Endothelial cell of umbilical vein (primary cell): ENCODE data around the gene MICB. TPM values are rescaled to one million over a fixed set of nuclear protein-coding genes. Genes with fewer than 3 reads are reported as not detected.
A peak's percentile ranks its signal among the peaks of the same experiment; 100 is the strongest.

Experiments used
- BruUV-seq: library from RNA; stranded (reverse); fragments of 400-500 nt; replicated peaks from 2 replicates; lab custom pipeline; 2021; lab: Mats Ljungman, UMichigan
- CTCF ChIA-PET: fragments of 300-600, 350-600 bp; sonication (Branson Sonifier 250); formaldehyde crosslinking; loops from one replicate; lab custom pipeline; 2021; ENCODE audit warnings: antibody characterized with exemption, inconsistent platforms; lab: Charles Lee
- POLR2A ChIA-PET: fragments of 300-600, 350-600 bp; sonication (Branson Sonifier 250); formaldehyde crosslinking; loops from one replicate; lab custom pipeline; 2021; ENCODE audit warnings: antibody characterized with exemption, inconsistent platforms; lab: Charles Lee
- DNase-seq: peaks from one replicate; pipeline ENCODE4 v3.0.0-alpha.2; 2011; ENCODE audit warnings: low read depth, low spot score
- FAIRE-seq: peaks from 2 replicates; lab custom pipeline; 2011; peaks lifted over from hg19 to GRCh38; lab: Jason Lieb, UNC
- H2AFZ ChIP-seq: 2 replicates; pipeline ENCODE4 v1.6.0; 2012; ENCODE audit warnings: low read depth, low read length, control low read depth, inconsistent platforms
- H3K27ac ChIP-seq: 2 replicates; pipeline ENCODE4 v1.5.1; 2011; ENCODE audit warnings: low read depth, mild to moderate bottlenecking, control low read depth, low read length, moderate library complexity; ENCODE audit not compliant: insufficient read depth
- H3K27me3 ChIP-seq, 2 experiments: 2 replicates each; pipeline versions ENCODE4 v1.6.0 to v1.6.1; 2011; ENCODE audit warnings: low read length in 2 of 2, mixed read lengths in 1 of 2; ENCODE audit not compliant: control insufficient read depth in 2 of 2, insufficient read depth in 2 of 2
- H3K36me3 ChIP-seq, 2 experiments: 2 replicates in 1 of 2; 3 replicates in 1 of 2; pipeline ENCODE4 v1.5.1; 2011; ENCODE audit warnings: low read length in 2 of 2, mild to moderate bottlenecking in 1 of 2, moderate library complexity in 1 of 2; ENCODE audit not compliant: control insufficient read depth in 2 of 2, insufficient read depth in 2 of 2; ENCODE audit errors: extremely low read depth in 1 of 2
- H3K4me1 ChIP-seq: 3 replicates; pipeline ENCODE4 v1.5.1; 2011; ENCODE audit warnings: mild to moderate bottlenecking, low read length; ENCODE audit not compliant: control insufficient read depth, insufficient read depth; ENCODE audit errors: extremely low read depth
- H3K4me2 ChIP-seq: 2 replicates; pipeline ENCODE4 v1.6.1; 2011; ENCODE audit warnings: low read length, control low read depth, mixed read lengths; ENCODE audit not compliant: insufficient read depth
- H3K4me3 ChIP-seq, 3 experiments: fragments of 200-600 bp in 1 of 3; sonication (generic), shearing (Covaris generic) in 1 of 3; replicated peaks in 1 of 3; 2 replicates each; pipeline ENCODE4 v1.5.1; 2011 to 2016; ENCODE audit warnings: control low read depth in 3 of 3, low read length in 3 of 3, mild to moderate bottlenecking in 2 of 3, inconsistent platforms in 1 of 3, low read depth in 1 of 3, moderate library complexity in 1 of 3; ENCODE audit not compliant: insufficient read depth in 1 of 3
- H3K79me2 ChIP-seq: 2 replicates; pipeline ENCODE4 v1.6.0; 2012; ENCODE audit warnings: low read length, inconsistent platforms; ENCODE audit not compliant: control insufficient read depth, insufficient read depth
- H3K9ac ChIP-seq: replicated peaks from 2 replicates; pipeline ENCODE3; 2011; ENCODE audit warnings: low read length, control low read depth; ENCODE audit not compliant: insufficient read depth; ENCODE audit errors: extremely low read depth
- H3K9me1 ChIP-seq: replicated peaks from 3 replicates; pipeline ENCODE4 v1.6.0; 2011; ENCODE audit warnings: mild to moderate bottlenecking, low read length; ENCODE audit not compliant: control insufficient read depth, insufficient read depth; ENCODE audit errors: extremely low read depth
- H3K9me3 ChIP-seq: replicated peaks from 2 replicates; pipeline ENCODE4 v1.5.1; 2012; ENCODE audit warnings: low read length, inconsistent platforms; ENCODE audit not compliant: control insufficient read depth, insufficient read depth
- H4K20me1 ChIP-seq: replicated peaks from 2 replicates; pipeline ENCODE3; 2011; ENCODE audit warnings: mild to moderate bottlenecking, low read length; ENCODE audit not compliant: control insufficient read depth, insufficient read depth; ENCODE audit errors: extremely low read depth
- EZH2 ChIP-seq: IDR thresholded peaks from 2 replicates; pipeline ENCODE4 v1.6.1; 2012; ENCODE audit warnings: borderline replicate concordance, low read depth, mild to moderate bottlenecking, moderate library complexity, low read length, inconsistent platforms; ENCODE audit not compliant: severe bottlenecking
- FOS ChIP-seq: IDR thresholded peaks from 2 replicates; pipeline ENCODE4 v1.6.1; 2011; ENCODE audit warnings: mild to moderate bottlenecking, low read length, moderate library complexity, borderline replicate concordance; ENCODE audit not compliant: insufficient read depth
- GATA2 ChIP-seq: IDR thresholded peaks from 2 replicates; pipeline ENCODE4 v1.7.0; 2011; ENCODE audit warnings: low read depth, mild to moderate bottlenecking, moderate library complexity, mixed read lengths, low read length; ENCODE audit not compliant: insufficient read length, insufficient read depth
- JUN ChIP-seq: IDR thresholded peaks from 2 replicates; pipeline ENCODE4 v1.6.1; 2011; ENCODE audit warnings: borderline replicate concordance, low read depth; ENCODE audit not compliant: insufficient read length, insufficient read depth
- MYC ChIP-seq: IDR thresholded peaks from one replicate; pipeline ENCODE4 v1.6.1; 2011; ENCODE audit warnings: mild to moderate bottlenecking, low read depth, low read length
- POLR2A ChIP-seq: IDR thresholded peaks from 2 replicates; pipeline ENCODE4 v1.6.1; 2012; ENCODE audit warnings: low read depth, mild to moderate bottlenecking, control low read depth, low read length
- POLR2AphosphoS5 ChIP-seq: IDR thresholded peaks from 2 replicates; pipeline ENCODE4 v1.6.1; 2012; ENCODE audit warnings: low read depth, mild to moderate bottlenecking, control low read depth, low read length, moderate library complexity; ENCODE audit not compliant: insufficient read depth
- dilution Hi-C: fragments of 300-500 bp; cut with MboI; formaldehyde crosslinking; loops from one replicate; pipeline ENCODE4 v1.15.0; 2019; ENCODE audit warnings: low sequenced_read_pairs; ENCODE audit not compliant: extremely low pct_ligation_motif_present
- intact Hi-C: fragments of 100-400 bp; cut with micrococcal nuclease; formaldehyde crosslinking; loops from one replicate; pipeline ENCODE4 v1.10.0; 2022
- polyA plus RNA-seq, 4 experiments: library from polyadenylated mRNA; depleted of rRNA in 3 of 4; stranded (reverse) in 3 of 4; unstranded in 1 of 4; fragments of >200 nt; gene quantifications; 2 replicates each; pipeline versions ENCODE4 v1.2.1 to v1.2.3, GENCODE V29; 2011 to 2012; ENCODE audit warnings: missing spikeins in 1 of 4
- total RNA-seq: library from RNA; stranded (reverse); gene quantifications from 2 replicates; pipeline ENCODE4 v1.2.3, GENCODE V29; 2021
- TF ChIP-seq, protein P1 (sequence below): IDR thresholded peaks from 2 replicates; pipeline ENCODE4 v1.6.1; 2011; ENCODE audit not compliant: insufficient read depth, insufficient read length
- TF ChIP-seq, protein P2 (sequence below), 2 donors: IDR thresholded peaks; 1 replicate in 1 of 2; 2 replicates in 1 of 2; pipeline ENCODE4 v1.5.1; 2011; ENCODE audit warnings: low read length in 2 of 2, mild to moderate bottlenecking in 2 of 2, moderate library complexity in 2 of 2, control low read depth in 1 of 2, inconsistent platforms in 1 of 2, low read depth in 1 of 2; ENCODE audit not compliant: insufficient read depth in 1 of 2; ENCODE audit errors: extremely low read depth in 1 of 2

MICB gene
- total and polyA plus RNA-seq, 2 donors (not counting 3 experiments of a cell fraction or from before 2014, with no cell fraction given) = 32.8 to 36.3 TPM

DNA sequence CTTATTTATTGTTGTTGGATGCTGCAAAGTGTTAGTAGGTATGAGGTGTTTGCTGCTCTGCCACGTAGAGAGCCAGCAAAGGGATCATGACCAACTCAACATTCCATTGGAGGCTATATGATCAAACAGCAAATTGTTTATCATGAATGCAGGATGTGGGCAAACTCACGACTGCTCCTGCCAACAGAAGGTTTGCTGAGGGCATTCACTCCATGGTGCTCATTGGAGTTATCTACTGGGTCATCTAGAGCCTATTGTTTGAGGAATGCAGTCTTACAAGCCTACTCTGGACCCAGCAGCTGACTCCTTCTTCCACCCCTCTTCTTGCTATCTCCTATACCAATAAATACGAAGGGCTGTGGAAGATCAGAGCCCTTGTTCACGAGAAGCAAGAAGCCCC lies 12.1 kb downstream of the MICB start:
- no peak overlapping the region for H3K4me3 ChIP-seq
- peaks cover 3% of the 10 kb centered on the region for H3K4me1 ChIP-seq
- peaks cover 5 to 13% of the 10 kb centered on the region in 2 experiments for H3K36me3 ChIP-seq
- no peaks in the 10 kb centered on the region for H3K9me3 ChIP-seq
- no peak overlapping the region for H3K27ac ChIP-seq
- ChIA-PET POLR2A (no interaction called here), CTCF (interaction anchor here (1.1 kb wide), 1 partner anchor 17 kb away, joined by 3 read pairs; no protein-coding TSS in a partner anchor)
- dilution Hi-C loops = no loop called here
- no peak overlapping the region for H3K9ac ChIP-seq
- no peak overlapping the region for H3K4me2 ChIP-seq
- H3K27me3 ChIP-seq = no peaks in the 10 kb centered on the region
- H3K9me1 ChIP-seq = no peaks in the 10 kb centered on the region
- TF ChIP-seq GATA2 (peak; percentile 45), POLR2AphosphoS5 (no peak), JUN (no peak), MYC (no peak), POLR2A (no peak)
- TF ChIP-seq, protein P1, sequence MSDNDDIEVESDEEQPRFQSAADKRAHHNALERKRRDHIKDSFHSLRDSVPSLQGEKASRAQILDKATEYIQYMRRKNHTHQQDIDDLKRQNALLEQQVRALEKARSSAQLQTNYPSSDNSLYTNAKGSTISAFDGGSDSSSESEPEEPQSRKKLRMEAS = no peak
- DNase-seq (no peak), FAIRE-seq (no peak)
- no TSS peak for BruUV-seq
- no peak overlapping the region for H2AFZ ChIP-seq
- intact Hi-C loops = no loop called here
- peaks cover 2% of the 10 kb centered on the region for H3K79me2 ChIP-seq
- no peaks in the 10 kb centered on the region for H4K20me1 ChIP-seq

DNA sequence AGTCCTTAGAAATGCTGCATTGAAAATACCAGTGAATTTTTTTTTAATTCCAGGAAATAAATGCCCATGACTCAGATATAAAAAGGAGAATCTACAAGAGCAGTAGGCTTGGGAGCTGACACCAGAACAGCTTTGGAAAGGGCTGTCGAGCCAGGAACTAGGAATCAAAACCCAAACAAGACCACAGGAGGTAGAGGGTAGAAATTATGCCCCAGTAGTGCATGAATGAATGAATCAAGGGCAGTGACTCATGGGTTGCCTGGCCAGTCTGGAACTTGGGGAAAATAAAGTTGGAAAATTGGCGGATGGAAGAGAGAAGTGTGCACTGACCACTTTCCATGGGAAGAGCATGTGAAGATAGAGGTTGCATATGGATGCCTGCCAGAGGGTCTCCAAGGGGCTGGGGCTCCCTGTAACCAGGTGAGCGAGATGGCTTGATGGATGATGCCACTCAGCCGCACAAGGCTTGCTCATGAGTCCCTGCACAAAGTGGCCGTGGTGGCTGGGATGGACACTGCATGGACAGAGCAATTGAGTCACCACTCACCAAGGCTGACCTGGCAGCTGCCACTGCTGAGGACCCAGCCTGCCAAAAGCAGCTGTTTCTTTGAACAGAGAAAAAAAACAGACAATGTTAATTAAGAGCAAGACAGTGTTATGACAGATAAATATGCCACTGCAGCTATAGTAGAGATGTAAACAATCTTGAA lies 15.7 kb downstream of the MICB start:
- POLR2A ChIA-PET = no interaction called here
- no peak overlapping the region for H2AFZ ChIP-seq
- no peak overlapping the region for H3K4me3 ChIP-seq
- TF ChIP-seq POLR2AphosphoS5 (no peak), FOS (no peak), MYC (no peak), JUN (no peak), EZH2 (no peak), GATA2 (no peak), POLR2A (no peak)
- TF ChIP-seq, protein P2, sequence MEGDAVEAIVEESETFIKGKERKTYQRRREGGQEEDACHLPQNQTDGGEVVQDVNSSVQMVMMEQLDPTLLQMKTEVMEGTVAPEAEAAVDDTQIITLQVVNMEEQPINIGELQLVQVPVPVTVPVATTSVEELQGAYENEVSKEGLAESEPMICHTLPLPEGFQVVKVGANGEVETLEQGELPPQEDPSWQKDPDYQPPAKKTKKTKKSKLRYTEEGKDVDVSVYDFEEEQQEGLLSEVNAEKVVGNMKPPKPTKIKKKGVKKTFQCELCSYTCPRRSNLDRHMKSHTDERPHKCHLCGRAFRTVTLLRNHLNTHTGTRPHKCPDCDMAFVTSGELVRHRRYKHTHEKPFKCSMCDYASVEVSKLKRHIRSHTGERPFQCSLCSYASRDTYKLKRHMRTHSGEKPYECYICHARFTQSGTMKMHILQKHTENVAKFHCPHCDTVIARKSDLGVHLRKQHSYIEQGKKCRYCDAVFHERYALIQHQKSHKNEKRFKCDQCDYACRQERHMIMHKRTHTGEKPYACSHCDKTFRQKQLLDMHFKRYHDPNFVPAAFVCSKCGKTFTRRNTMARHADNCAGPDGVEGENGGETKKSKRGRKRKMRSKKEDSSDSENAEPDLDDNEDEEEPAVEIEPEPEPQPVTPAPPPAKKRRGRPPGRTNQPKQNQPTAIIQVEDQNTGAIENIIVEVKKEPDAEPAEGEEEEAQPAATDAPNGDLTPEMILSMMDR (IDR thresholded peaks at IDR 0.05; ENCODE audit: extremely low read depth in 1 of 2, insufficient read depth in 1 of 2, low read depth in 1 of 2, low read length in 2 of 2) = no peak
- TF ChIP-seq, protein P1 = no peak
- H3K27me3 ChIP-seq = no peaks in the 10 kb centered on the region
- DNase-seq (no peak), FAIRE-seq (peak; percentile 15)
- H3K27ac ChIP-seq = no peak overlapping the region
- no peaks in the 10 kb centered on the region for H3K9me3 ChIP-seq
- no peaks in the 10 kb centered on the region for H4K20me1 ChIP-seq
- no TSS peak for BruUV-seq
- intact Hi-C loops = no loop called here
- H3K79me2 ChIP-seq = no peaks in the 10 kb centered on the region
- dilution Hi-C loops = no loop called here
- H3K4me2 ChIP-seq = no peak overlapping the region
- no peak overlapping the region for H3K9ac ChIP-seq
- H3K9me1 ChIP-seq = no peaks in the 10 kb centered on the region
- H3K36me3 ChIP-seq = peaks cover 5 to 7% of the 10 kb centered on the region in 2 experiments
- CTCF ChIA-PET = interaction anchor here (1.2 kb wide), 1 partner anchor 13 kb away, joined by 3 read pairs; no protein-coding TSS in a partner anchor
- peaks cover 3% of the 10 kb centered on the region for H3K4me1 ChIP-seq
